ENCODE data around the gene ZNF488.

GRCh38 chr10:47424231-47424630 is 40.1 kb upstream of the ZNF488 start:
- TF ChIP-seq CTCF (IDR thresholded peaks at IDR 0.05) (no peak), POLR2A (IDR thresholded peaks at IDR 0.05) (no peak)
